Effector CD4-positive, alpha-beta T cell (primary cell): ENCODE measurements around the gene SLC38A7.
"Not testable (repeated sequence)": the region's sequence is repeated elsewhere in the genome, so short reads cannot be mapped to it uniquely, and the experiment has no call there.

Source experiments
- DNase-seq: peaks from one replicate; pipeline ENCODE4 v3.0.0-alpha.2; 2020

Gene SLC38A7

DNA sequence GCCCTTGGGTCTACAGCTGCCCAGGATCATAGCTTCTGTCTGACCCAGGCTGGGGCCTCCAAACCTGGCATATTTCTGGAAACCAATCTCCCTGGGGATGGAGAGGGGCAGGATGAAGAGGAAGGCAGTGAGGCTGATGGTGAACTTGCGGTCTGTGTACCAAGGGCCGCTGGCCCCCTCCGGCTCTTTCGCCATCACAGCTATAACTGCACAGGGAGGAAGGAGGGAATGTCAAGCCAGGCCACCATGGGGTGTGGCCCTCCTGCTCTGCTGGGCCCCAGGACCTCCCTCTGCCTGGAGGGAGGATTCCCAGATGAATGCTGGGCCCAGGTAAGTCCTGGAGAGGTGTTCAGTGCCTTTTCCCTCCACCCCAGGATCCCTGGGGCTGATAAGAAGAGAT lies 6.3 kb downstream of the SLC38A7 start:
- DNase-seq, result no peak

DNA sequence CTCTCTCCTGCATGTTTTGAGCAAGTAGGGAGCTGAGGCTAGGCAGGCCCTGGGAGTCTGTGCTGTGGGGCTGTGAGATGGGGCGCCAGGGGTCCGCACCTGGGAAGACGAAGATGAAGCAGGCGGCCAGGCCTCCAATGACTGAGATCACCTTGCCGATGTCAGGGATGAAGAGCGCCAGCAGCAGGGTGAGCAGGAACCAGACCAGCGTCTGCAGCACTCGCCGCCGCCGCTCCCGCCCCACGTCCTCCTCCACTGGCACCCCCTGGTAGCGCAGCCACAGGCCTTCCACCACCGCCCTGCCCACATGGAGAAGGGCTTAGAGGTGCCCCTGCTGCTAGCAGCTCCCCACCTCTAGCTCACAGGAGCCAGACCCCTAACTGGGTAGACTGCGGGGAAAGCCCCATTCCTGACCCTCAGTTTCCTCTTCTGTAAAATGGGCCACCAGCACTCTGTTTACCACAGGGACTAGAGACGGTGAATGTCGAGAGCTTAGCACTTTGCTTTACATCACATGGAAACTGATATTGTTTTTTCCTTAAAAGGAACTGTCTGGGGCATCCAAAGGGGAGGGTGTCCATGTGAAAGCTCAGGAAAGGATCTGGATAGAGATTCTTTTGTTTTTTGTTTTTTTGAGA lies 13.5 kb downstream of the SLC38A7 start:
- no peak for DNase-seq

DNA sequence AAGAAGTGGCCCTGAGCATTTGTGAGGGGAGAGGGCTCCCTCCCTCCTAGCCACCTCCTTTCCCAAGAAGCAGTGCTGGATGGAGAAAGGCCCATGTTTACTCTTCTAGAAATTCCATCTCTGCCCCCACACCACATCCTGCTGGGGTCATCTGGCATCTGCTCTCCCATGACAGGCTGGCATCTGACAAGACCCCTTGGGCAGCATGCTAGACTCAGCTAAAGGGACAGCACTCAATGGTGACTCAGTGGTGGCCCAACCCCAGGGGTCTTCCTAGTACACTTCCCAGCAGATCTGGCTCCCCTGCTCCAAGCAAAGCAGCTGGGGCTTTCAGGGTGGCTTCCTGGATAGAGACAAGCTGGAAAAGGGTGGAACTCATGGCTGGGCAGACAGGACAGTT lies 14.4 kb downstream of the SLC38A7 start:
- DNase-seq, result no peak

DNA sequence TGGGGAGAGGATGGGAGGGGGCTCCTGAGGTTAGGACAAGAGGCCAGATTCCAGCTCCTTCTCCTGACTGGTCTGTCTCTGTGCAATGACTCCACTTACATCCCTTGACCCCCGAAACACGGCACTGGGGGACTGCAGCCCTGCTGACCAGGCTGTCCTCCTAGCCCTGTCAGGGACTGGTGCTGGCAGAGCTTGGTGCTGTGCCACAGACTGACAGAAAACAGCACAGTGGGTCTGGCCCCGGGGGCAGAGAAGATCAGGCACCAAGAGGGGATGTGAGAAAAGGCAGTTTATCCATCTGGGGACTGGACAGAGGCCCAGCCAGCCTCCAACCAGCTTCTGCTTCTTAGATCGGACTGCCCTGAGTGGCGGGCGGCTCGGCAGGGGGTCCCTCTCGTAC lies 19.4 kb downstream of the SLC38A7 start:
- no peak for DNase-seq

DNA sequence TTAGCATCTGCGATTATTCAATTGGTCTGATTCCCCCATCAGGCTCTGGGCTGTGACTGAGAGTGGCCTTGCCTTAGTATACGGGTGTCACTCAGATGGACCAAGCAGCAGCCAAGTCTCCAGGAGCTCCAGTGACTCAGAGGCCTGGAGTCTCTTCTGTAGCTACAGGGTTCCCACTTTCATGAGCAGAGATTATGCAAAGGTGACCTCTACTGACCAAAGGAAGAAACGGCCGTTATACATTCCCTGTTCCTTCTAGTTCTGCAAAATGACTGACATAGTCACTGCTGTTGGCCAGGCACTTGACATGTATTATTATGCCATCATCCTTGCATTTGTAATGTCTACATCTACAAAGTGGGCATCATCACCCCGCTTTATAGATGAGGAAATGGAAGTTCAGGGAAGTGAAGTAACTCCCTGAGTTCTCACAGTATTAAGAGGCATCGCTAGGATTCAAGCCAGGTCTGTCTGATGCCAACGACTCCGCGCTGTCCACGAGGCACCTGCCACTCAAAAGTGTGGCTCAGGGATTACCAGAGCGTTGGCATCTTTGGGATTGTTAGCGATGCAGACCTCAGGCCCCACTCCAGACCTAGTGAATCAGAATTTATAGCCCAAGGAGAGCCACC lies 23.3 kb downstream of the SLC38A7 start:
- DNase-seq, result no peak

DNA sequence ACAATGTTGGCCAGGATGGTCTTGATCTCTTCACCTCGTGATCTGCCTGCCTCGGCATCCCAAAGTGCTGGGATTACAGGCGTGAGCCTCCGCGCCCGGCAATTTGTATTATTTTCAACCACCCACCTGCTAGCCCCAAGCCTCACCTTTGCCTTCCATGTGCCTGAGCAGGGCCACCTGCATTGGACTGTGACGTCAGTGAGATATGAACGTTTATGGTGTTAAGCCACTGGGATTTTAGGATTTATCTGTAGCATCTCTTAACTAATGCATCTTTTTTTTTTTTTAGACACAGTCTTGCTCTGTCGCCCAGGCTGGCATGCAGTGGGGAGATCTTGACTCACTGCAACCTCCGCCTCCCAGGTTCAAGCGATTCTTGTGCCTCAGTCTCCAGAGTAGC lies 24.7 kb downstream of the SLC38A7 start:
- not testable (repeated sequence) for DNase-seq

DNA sequence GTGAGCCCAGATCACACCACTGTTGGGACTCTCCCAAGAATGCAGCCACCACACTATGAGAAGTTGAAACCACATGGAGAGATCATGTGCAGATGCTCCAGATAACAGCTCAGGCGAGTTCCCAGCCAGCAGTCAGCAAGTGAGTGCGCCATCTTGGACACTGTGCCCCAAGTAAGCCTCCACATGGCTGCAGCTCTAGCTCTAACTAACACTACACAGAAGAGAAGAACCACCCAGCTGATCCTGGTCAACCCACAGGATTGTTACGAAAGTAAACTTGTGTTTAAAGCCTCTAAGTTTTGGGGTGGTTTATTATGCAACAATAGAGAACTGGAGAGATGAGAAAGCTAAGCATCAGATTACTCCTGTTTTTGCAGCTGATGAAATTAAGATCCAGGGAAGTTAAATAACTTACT lies 25.8 kb downstream of the SLC38A7 start:
- DNase-seq, result no peak

DNA sequence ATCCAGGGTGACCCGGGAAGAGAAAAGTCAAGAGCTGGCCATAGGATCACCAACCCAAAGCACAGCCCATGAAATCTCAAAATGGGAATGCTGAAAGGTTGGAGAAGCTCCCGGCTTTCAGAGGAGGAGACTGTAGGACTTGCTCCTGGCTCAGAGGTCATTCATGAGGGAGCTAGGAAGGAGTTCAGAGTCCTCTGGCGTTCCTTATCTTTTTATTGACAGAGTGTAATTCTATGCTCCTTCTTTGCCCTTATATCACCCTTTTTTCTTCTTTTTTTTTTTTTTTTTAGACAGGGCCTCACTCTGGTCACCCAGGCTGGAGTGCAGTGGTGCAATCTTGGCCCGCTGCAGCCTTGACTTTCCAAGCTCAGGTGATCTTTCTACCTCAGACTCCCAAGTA lies 27.7 kb downstream of the SLC38A7 start:
- no peak for DNase-seq

DNA sequence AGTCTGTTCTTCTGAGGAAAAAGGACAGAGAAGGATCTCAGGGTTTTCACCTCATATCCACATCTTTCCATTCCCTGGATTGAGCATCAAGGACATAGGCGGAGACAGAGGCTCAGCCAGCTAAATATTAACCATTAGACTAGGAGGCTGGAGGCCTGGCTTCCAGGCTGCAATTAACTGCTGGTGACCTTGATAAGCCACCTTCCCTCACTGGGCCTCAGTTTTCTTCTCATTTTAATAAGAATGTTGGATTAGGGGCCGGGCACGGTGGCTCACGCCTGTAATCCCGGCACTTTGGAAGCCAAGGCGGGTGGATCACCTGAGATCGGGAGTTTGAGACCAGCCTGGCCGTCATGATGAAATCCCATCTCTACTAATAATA lies 29.4 kb downstream of the SLC38A7 start:
- DNase-seq, result no peak

DNA sequence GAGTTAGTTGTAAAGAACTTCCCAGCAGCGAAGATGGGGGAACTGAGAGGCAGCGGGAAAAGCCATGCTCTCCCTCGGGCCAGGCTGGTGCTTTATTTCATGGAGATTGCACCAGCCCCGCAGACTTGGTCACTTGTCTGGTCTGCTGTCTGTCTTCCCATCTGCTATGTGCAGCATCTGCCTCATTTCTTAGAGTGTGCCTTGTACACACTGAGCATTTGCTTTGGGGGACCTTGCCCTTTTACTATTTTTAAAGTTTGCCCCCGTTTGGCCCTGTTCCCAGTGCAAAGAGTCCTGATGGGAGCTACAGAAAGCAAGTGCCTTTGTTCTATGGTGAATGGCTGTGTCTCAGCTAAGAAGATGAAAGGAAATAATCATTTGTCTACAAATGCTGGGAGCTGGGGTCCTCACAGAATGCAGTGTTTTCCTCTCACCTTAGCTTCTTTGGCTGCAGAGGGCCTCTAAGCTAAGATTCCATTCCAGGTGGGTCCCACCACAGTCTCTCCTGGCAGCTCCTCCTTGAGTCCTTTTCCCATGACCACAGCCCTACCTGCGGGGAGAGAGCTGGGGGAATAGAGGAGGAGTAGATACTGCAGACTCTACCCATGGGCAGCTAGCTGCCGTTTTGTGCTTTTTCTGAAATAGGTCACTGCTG lies 29.9 kb downstream of the SLC38A7 start:
- DNase-seq, result no peak

DNA sequence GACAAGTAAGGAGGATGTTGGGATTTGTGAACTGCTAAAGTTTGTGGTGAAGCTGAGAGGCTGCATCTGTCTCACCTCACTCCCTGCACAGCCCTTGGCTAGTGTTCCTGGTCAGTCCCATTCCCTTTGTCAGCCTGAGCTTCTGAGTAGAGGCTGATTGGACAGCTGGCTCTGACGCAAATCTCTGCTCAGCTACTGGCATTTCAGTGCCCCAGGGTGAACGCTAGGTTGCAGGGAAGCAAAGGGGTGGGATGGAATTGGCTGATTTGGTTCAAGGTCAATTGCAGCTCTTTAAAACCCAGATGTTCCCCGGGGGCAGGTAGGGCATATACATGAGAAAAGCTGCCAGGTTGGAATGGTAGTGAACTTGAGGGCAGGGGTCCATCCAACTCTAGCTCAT lies 31.8 kb downstream of the SLC38A7 start:
- no peak for DNase-seq

DNA sequence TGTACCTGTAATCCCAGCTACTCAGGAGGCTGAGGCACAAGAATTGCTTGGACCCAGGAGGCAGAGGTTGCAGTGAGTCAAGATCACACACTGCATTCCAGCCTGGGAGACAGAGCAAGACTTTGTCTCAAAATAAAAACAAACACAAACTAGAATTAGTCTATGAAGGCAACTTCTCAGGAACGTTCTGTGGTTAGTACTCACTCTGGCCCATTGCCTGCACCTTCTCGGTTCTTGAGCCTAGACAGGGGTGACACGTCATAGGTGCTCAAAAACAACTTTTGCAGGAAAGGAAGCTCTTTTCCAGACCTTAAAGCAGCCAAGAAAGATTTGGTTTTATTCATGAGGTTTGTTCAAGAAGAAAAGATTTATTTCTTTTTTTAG lies 32.6 kb downstream of the SLC38A7 start:
- no peak for DNase-seq

DNA sequence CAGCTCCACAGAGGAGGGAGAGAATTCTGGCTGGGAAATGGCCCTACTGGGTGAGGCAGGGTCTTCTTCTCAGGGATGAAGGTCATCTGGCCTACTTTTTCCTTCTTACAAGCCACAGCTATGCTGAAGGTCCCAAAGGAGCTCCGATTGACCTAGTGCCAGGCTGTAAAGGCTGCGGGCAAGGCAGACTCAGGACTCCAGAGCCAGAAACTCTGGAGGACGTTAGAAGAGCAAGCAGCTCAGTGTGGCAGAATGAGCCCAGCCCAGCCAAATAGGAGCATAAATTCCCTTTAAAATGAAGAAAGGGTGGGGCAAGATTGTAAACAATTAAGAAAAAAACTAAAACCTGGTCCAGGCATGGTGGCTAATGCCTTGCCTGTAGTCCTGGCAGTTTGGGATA lies 34.9 kb downstream of the SLC38A7 start:
- no peak for DNase-seq

DNA sequence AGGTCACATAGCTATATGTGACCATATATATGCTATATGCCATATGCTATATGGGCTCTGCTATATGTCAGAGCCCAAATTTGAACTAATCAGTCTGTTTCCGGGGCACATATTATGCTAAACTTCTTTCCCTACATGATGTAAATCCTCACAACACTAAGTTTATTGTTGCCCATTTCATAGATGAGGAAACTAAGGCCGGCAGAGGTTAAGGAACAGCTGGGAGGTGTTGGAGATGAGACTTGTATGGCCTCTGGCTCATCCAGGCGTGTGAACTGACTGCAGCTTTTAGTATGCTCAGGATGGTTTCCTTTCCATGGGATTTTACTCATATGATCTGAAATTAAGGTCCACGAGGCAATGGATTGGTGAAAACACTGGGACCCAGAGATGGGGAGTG lies 37.5 kb downstream of the SLC38A7 start:
- no peak for DNase-seq

DNA sequence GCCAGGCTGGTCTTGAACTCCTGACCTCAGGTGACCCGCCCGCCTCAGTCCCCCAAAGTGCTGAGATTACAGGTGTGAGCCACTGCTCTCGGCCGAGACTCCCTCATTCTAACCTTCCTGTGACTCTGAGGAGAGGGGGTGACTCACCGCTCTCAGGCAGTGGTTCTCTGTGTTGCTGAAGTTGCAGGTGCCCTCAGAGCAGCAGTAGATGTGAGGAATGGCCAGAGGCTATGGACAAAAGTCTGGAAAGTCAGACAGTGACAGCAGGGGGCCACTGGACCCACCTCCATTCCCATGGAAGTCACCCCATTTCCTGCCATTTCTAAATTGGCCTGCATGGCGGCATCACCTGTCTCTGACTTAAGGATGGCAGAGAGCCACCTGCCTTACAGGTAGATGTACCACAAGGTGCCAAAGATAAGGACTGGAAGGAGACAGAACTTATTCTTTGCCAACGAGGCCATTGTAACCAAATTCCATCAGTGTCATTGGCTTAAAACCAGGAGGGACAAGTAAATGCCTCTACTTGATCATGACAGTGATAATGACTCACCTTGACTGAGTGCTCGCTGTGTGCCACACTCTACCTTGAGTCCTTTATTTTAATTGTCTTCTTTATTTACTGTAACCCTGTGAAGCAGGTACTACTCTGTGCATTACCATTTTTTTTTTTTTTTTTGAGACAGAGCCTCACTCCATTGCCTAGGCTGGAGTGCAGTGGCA lies 39.6 kb downstream of the SLC38A7 start:
- DNase-seq, result no peak

DNA sequence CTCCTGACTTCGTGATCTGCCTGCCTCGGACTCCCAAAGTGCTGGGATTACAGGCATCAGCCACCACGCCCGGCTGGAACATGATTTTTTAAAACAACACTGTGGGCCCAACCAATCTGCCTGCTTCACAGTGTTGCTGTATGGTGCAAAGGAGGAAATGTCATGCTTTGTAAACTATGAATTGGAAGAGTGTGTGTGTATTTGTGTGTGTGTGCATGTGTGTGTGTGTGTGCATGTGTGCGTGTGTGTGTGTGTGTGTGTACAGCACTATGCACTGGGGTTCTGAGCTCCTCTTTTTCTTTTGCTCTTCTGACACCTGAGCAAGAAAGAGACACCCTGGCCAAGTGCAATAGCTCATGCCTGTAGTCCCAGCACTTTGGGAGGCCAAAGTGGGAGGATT lies 40.5 kb downstream of the SLC38A7 start:
- DNase-seq, result no peak

DNA sequence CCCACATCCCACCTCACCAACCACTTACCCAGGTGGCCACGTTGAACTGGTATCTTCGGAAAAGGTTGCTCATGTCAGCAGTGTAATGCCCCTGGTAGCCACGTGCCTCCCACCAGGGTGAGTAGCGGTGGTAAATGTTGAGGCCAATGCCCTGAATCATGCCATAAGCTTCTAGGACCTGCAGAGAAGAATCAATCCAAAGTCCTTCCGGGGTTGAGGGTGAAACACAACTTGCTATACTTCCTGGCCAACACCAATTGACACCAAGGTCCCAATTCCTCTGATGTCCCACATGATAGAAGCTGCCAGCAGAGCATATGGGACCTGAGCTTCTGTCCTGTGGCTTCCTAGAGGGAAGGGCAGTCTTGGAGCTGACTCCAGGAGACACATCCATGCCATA lies 43.6 kb downstream of the SLC38A7 start:
- DNase-seq, result no peak

DNA sequence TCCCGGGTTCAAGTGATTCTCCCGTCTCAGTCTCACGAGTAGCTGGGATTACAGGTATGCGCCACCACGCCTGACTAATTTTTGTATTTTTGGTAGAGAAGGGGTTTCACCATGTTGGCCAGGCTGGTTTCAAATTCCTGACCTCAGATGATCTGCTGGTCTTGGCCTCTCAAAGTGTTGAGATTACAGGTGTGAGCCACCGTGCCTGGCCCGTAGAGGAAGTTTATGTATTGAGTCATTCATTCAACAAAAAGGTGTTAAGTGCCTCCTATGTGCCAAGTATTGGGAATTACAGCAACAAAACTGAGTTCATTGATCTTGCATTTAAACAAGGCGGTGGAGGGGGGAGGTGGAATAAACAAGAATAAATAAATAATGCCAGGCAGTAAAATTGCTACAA lies 44.7 kb downstream of the SLC38A7 start:
- no peak for DNase-seq

DNA sequence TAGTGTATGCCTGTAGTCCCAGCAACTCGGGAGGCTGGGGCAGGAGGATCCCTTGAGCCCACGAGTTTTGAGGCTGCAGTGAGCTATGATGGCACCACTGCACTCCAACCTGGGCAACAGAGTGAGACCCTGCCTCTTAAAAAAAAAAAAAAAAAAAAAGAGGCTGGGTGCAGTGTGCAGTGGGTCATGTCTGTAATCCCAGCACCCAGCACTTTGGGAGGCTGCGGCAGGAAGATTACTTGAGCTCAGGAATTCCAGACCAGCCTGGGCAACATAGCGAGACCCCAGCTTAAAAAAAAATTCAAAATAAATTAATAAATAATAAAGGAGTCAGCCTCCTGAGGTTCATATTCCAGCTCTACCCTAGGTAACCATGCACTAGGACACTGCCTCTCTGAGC lies 45.3 kb downstream of the SLC38A7 start:
- DNase-seq, result no peak

DNA sequence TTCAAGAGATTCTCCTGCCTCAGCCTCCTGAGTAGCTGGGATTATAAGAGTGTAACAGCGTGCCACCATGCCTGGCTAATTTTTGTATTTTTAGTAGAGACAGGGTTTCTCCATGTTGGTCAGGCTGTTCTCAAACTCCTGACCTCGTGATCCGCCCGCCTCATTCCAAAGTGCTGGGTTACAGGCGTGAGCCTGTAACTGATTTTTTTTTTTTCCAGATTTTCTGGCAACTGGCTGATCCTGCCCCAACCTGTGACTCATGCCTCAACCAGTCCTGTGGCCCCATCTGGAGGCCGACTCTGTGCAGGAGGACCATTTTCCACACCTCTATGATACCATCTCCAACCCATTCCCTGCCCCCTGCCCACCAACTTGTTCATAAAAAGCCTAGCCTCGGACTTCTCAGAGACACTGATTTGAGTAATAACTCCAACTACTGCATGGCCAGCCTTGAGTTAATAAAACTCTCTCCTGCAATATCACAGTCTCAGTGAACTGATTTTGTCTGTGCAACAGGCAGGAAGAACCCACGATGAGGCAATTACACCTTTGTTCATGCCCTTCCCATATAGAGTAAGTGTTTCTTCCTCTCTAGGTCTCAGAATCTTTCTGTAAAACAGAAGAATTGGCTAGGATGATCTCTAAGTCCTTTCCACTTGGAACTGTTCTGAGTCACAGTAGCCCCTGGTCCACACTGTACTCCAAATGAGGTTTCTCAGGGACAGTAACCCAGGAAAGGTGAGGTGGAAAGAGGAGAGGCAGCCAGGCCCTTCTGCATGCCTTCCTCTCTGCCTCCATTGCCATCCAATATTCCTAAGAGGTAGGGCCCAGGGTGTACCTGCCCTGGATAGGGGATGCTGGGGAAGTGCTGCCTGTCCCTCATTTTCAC lies 46.2 kb downstream of the SLC38A7 start:
- DNase-seq, result no peak

DNA sequence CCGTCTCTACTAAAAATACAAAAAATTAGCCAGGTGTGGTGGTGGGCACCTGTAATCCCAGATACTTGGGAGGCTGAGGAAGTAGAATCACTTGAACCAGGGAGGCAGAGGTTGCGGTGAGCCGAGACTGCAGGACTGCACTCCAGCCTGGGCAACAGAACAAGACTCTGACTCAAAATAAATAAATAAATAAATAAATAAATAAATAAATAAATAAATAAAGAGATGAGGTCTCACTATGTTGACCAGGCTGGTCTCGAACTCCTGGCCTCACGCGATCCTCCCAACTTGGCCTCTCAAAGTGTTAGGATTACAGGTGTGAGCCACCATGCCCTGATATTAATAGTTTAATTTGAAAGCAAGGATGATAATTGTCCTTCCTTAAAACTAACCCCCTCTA lies 47.5 kb downstream of the SLC38A7 start:
- not testable (repeated sequence) for DNase-seq

DNA sequence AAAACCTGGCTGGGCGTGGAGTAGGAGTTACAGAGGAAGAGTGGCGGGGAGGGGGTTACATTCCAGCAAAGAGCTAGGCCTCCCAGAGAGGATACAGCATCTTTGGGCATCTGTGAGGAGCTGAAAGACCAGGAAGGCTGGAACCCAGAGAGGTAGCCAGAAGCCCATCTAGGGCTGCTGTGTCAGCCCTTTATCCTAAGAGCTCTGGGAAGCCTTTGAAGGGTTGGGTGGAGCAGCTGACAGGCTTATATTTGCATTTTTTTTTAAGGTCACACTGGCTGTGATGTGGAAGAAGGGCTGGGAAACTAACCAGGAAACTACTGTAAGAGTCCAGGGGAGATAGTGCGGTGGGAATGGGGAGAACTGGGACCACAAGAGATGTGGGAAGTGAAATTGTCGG lies 48.1 kb downstream of the SLC38A7 start:
- DNase-seq, result no peak

DNA sequence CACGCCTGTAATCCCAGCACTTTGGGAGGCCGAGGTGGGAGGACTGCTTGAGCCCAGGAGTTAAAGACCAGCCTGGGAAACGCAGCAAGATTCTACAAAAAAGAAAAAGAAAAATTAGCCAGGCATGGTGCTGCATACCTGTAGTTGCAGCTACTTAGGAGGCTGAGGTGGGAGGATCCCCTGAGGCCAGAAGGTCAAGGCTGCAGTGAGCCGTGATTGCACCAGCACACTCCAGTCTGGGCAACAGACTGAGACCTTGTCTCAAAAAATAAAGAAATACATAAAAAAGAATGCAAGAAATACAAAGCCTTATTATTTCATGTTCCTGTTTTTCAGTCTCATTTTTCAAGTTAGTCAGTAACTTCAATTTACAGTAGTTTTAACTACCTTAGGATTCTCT lies 49.1 kb downstream of the SLC38A7 start:
- DNase-seq, result no peak
